GM21423 (cell line): Measurements from ENCODE around the gene SPPL3.
"Not testable (repeated sequence)": the region's sequence is repeated elsewhere in the genome, so short reads cannot be mapped to it uniquely, and the experiment has no call there.

Experiments used
- ATAC-seq: cut with Tn5 transposase; IDR thresholded peaks from one replicate; pipeline ENCODE4 v1.9.1; 2021; ENCODE audit warnings: mild to moderate bottlenecking, moderate library complexity; ENCODE audit not compliant: unreplicated experiment

The SPPL3 gene

GRCh38 chr12:120921637-120922036 lies 17.5 kb upstream of the SPPL3 start:
- no peak for ATAC-seq

GRCh38 chr12:120920178-120920577 lies 16.0 kb upstream of the SPPL3 start:
- ATAC-seq = no peak

- no peak for ATAC-seq
These were observed 13.6 kb upstream of the SPPL3 start for GRCh38 chr12:120917748-120918147.

- no peak for ATAC-seq
These were observed 12.4 kb upstream of the SPPL3 start for GRCh38 chr12:120916561-120916960.

- ATAC-seq = no peak
These were observed 10.6 kb upstream of the SPPL3 start for GRCh38 chr12:120914794-120915193.

- no peak for ATAC-seq
These were observed 5.6 kb upstream of the SPPL3 start for GRCh38 chr12:120909633-120910298.

GRCh38 chr12:120905856-120906384 lies 1.8 kb upstream of the SPPL3 start:
- ATAC-seq = no peak

- peak; percentile 47 for ATAC-seq
These were observed 554 bp downstream of the SPPL3 start for GRCh38 chr12:120903412-120904196.

GRCh38 chr12:120902846-120903411 lies 1.2 kb downstream of the SPPL3 start:
- no peak for ATAC-seq

GRCh38 chr12:120901818-120902217 lies 2.3 kb downstream of the SPPL3 start:
- ATAC-seq = no peak

- ATAC-seq = not testable (repeated sequence)
These were observed 3.1 kb downstream of the SPPL3 start for GRCh38 chr12:120901101-120901500.

- ATAC-seq = no peak
These were observed 8.6 kb downstream of the SPPL3 start for GRCh38 chr12:120895532-120895931.

GRCh38 chr12:120892265-120892664 lies 11.9 kb downstream of the SPPL3 start:
- no peak for ATAC-seq

- no peak for ATAC-seq
These were observed 13.2 kb downstream of the SPPL3 start for GRCh38 chr12:120890963-120891362.

GRCh38 chr12:120887253-120888043 lies 16.7 kb downstream of the SPPL3 start:
- ATAC-seq = no peak

GRCh38 chr12:120886199-120887018 lies 17.7 kb downstream of the SPPL3 start:
- ATAC-seq = peak; percentile 89

- ATAC-seq = no peak
These were observed 18.6 kb downstream of the SPPL3 start for GRCh38 chr12:120885521-120885920.

GRCh38 chr12:120884644-120885043 lies 19.5 kb downstream of the SPPL3 start:
- ATAC-seq = no peak

GRCh38 chr12:120882055-120882555 lies 22.1 kb downstream of the SPPL3 start:
- no peak for ATAC-seq

GRCh38 chr12:120879718-120880300 lies 24.3 kb downstream of the SPPL3 start:
- ATAC-seq = no peak
